Measurements from ENCODE around the gene TBC1D22A.

DNA sequence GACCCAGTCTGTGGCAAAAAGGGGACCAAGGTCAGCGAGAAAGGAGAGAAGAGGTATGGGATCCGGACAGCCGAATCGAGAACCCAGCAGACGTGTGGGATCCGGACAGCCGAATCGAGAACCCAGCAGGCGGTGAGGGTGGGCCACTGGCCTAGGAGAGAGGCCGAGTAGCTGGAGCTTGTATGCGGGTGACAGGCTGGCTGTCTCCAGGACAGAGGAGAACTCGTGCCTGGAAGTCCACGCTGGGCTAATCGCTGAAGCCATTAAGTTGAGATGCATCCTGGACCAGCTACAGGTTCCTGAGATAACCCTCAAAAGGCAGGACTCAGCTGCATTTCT is 30.4 kb upstream of the TBC1D22A start:
- TF ChIP-seq, protein P1, sequence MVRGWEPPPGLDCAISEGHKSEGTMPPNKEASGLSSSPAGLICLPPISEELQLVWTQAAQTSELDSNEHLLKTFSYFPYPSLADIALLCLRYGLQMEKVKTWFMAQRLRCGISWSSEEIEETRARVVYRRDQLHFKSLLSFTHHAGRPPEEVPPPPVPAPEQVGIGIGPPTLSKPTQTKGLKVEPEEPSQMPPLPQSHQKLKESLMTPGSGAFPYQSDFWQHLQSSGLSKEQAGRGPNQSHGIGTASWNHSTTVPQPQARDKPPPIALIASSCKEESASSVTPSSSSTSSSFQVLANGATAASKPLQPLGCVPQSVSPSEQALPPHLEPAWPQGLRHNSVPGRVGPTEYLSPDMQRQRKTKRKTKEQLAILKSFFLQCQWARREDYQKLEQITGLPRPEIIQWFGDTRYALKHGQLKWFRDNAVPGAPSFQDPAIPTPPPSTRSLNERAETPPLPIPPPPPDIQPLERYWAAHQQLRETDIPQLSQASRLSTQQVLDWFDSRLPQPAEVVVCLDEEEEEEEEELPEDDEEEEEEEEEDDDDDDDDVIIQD (CRISPR knock-in tag; IDR thresholded peaks at IDR 0.05) = no peak
- TF ChIP-seq TAF1 (IDR thresholded peaks at IDR 0.05; ENCODE audit: control insufficient read depth, extremely low read depth, insufficient read depth, low read length, severe bottlenecking) (no peak), CTCF (IDR thresholded peaks at IDR 0.05 in 2 of 3, conservative IDR thresholded peaks at IDR 0.05 in 1 of 3; ENCODE audit: insufficient read depth in 2 of 3, low read depth in 1 of 3, low read length in 3 of 3) (no peak), ATF7 (IDR thresholded peaks at IDR 0.05) (no peak), BMI1 (IDR thresholded peaks at IDR 0.05; ENCODE audit: low read length) (no peak)

Data from K562 (cell line).